Measurements from ENCODE around the gene NCOA4. TPM values are rescaled to one million over a fixed set of nuclear protein-coding genes. Genes with fewer than 3 reads are reported as not detected.

NCOA4 gene
- total and polyA plus RNA-seq, 2 donors (not counting 3 experiments of a cell fraction or from before 2014, with no cell fraction given), result 62.1 to 127 TPM

DNA sequence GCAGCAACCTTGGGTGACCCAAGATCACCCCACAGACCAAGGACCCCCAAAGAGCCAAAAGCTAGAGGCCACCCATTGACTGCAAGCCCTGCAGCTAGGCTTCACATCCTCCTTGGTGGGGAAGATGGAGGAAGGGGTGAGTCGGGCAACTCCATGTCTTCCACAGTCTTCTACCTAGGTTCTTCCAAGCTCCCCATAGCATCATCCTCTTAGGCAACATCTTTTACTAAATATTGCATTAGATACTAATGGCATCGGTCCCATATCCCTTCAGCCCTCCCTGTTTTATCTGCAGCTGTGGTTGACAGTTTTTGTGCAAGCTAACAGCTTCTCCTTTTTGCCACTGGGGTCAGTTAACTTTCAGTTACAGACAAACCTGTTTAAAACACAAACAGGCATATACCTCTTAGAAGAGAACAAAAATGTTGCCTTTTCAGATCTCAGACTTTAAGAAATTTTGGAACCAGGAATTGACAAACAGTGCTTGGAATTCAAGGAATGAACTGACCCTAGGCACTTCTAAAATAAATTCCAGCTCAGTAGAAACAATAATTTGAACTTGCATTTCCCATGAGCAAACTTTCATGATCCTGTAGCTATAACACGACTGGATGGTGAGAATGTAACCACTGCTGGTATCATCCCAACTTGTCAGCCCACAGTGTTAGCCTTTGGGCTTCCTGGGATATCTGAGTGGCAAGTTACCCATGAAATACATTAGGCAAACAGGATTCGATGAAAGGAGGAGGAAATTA is 49.6 kb upstream of the NCOA4 start:
- Histone ChIP-seq H3K27ac (ENCODE audit: insufficient read depth, low read depth, low read length) (no peak overlapping the region), H2AFZ (ENCODE audit: low read depth, low read length) (no peak overlapping the region), H3K27me3 (ENCODE audit: control insufficient read depth in 2 of 2, insufficient read depth in 2 of 2, low read length in 2 of 2) (no peaks in the 10 kb centered on the region), H3K4me3 (replicated peaks in 1 of 3; ENCODE audit: insufficient read depth in 1 of 3, low read depth in 1 of 3, low read length in 3 of 3) (no peak overlapping the region), H3K79me2 (ENCODE audit: control insufficient read depth, insufficient read depth, low read length) (no peaks in the 10 kb centered on the region), H3K9me1 (replicated peaks; ENCODE audit: control insufficient read depth, extremely low read depth, insufficient read depth, low read length) (no peaks in the 10 kb centered on the region), H3K36me3 (ENCODE audit: control insufficient read depth in 2 of 2, extremely low read depth in 1 of 2, insufficient read depth in 2 of 2, low read length in 2 of 2) (no peaks in the 10 kb centered on the region), H3K9me3 (replicated peaks; ENCODE audit: control insufficient read depth, insufficient read depth, low read length) (no peaks in the 10 kb centered on the region), H3K9ac (replicated peaks; ENCODE audit: extremely low read depth, insufficient read depth, low read length) (no peak overlapping the region), H4K20me1 (replicated peaks; ENCODE audit: control insufficient read depth, extremely low read depth, insufficient read depth, low read length) (no peaks in the 10 kb centered on the region), H3K4me1 (ENCODE audit: control insufficient read depth, extremely low read depth, insufficient read depth, low read length) (no peaks in the 10 kb centered on the region), H3K4me2 (ENCODE audit: insufficient read depth, low read length) (no peak overlapping the region)
- dilution Hi-C loops (cut with MboI; ENCODE audit: extremely low pct_ligation_motif_present, low sequenced_read_pairs), result no loop called here
- DNase-seq (ENCODE audit: low read depth, low spot score) (no peak), FAIRE-seq (no peak)
- intact Hi-C loops (cut with micrococcal nuclease), result no loop called here
- no TSS peak for BruUV-seq (replicated peaks)
- ChIA-PET CTCF (interaction anchor here (1.2 kb wide), 1 partner anchor 10 kb away, joined by 4 read pairs; no protein-coding TSS in a partner anchor), POLR2A (no interaction called here)
- no peak for TF ChIP-seq GATA2 (IDR thresholded peaks at IDR 0.05; ENCODE audit: insufficient read depth, insufficient read length, low read depth, low read length)
- TF ChIP-seq, protein P1, sequence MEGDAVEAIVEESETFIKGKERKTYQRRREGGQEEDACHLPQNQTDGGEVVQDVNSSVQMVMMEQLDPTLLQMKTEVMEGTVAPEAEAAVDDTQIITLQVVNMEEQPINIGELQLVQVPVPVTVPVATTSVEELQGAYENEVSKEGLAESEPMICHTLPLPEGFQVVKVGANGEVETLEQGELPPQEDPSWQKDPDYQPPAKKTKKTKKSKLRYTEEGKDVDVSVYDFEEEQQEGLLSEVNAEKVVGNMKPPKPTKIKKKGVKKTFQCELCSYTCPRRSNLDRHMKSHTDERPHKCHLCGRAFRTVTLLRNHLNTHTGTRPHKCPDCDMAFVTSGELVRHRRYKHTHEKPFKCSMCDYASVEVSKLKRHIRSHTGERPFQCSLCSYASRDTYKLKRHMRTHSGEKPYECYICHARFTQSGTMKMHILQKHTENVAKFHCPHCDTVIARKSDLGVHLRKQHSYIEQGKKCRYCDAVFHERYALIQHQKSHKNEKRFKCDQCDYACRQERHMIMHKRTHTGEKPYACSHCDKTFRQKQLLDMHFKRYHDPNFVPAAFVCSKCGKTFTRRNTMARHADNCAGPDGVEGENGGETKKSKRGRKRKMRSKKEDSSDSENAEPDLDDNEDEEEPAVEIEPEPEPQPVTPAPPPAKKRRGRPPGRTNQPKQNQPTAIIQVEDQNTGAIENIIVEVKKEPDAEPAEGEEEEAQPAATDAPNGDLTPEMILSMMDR (IDR thresholded peaks at IDR 0.05; ENCODE audit: extremely low read depth in 1 of 2, insufficient read depth in 1 of 2, low read depth in 1 of 2, low read length in 2 of 2), result no peak
- TF ChIP-seq, protein P2, sequence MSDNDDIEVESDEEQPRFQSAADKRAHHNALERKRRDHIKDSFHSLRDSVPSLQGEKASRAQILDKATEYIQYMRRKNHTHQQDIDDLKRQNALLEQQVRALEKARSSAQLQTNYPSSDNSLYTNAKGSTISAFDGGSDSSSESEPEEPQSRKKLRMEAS (IDR thresholded peaks at IDR 0.05; ENCODE audit: insufficient read depth, insufficient read length), result no peak
- no peak for TF ChIP-seq MYC (IDR thresholded peaks at IDR 0.05; ENCODE audit: low read depth, low read length)
- no peak for TF ChIP-seq EZH2 (IDR thresholded peaks at IDR 0.05; ENCODE audit: borderline replicate concordance, low read depth, low read length, severe bottlenecking)
- TF ChIP-seq POLR2AphosphoS5 (IDR thresholded peaks at IDR 0.05; ENCODE audit: insufficient read depth, low read depth, low read length), result no peak

Data from endothelial cell of umbilical vein (primary cell).